Suppressor macrophage treated with lipopolysaccharide for 4 hours (primary cell): ENCODE results near the gene ITPKC.

Source experiments
- DNase-seq: peaks from one replicate; pipeline ENCODE4 v3.0.0-alpha.2; 2020

Gene ITPKC

DNA sequence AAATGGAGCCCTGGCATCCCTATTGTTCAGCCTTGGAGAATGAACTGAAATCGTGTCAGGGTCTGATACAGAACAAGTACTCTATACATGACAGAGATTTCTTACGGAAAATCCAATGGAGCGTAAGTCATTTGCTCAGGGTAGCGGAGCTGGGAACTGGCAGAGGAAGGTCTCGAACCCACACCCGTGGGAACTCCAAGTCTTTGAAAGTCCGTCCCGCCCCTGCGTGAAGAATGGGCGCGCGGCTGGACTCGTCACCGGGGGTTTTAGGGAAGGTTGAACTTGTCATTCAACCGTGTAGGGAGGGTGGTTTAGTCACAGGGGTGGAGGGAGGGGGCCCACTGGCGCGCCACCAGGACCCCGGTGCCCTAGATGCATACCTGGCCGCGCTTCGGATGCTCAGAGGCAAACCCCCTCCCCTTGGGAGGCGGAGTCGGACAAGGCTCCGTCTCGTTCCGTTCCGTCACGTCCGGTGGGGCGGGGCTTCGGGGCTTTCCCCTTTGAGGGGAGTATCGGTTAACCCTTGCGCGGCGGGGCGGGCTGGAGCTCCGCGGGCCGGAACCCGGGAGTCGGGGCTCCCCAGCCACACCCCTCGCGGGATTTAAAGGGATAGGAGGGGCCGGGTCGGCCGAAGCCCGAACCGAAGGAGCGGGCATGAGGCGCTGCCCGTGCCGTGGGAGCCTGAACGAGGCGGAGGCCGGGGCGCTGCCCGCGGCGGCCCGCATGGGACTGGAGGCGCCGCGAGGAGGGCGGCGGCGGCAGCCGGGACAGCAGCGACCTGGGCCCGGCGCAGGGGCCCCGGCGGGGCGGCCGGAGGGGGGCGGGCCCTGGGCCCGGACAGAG lies at the start of gene ITPKC, which contains the start of gene COQ8B:
Gene ITPKC (plus strand): TSS at position 631 of the 843 bp plus-strand sequence. CDS start 24 bp downstream, at position 655.
Gene COQ8B (minus strand): TSS at position 405 of the 843 bp plus-strand sequence. CDS start 2,254 bp downstream, outside the sequence.
- DNase-seq, result peak; percentile 99

DNA sequence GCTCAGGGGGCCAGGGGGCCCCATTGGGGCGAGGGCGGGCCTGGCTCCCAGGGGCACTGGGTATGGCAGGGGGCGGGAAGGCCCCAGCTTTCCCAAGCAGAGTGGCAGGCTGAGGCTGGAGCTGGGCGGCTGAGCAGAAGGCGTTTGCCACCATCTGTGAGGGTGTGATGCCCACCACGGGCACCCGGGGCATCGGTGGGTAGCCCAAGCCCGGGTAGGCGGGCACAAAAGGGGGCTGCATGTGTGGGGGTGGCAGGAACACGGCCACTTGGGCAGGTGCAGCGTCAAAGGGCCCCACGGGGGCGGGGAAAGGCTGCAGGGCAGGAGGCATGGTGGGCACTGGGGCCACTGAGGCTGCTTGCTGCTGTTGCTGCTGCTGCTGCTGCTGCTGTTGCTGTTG lies 49.3 kb upstream of the ITPKC start:
- no peak for DNase-seq

DNA sequence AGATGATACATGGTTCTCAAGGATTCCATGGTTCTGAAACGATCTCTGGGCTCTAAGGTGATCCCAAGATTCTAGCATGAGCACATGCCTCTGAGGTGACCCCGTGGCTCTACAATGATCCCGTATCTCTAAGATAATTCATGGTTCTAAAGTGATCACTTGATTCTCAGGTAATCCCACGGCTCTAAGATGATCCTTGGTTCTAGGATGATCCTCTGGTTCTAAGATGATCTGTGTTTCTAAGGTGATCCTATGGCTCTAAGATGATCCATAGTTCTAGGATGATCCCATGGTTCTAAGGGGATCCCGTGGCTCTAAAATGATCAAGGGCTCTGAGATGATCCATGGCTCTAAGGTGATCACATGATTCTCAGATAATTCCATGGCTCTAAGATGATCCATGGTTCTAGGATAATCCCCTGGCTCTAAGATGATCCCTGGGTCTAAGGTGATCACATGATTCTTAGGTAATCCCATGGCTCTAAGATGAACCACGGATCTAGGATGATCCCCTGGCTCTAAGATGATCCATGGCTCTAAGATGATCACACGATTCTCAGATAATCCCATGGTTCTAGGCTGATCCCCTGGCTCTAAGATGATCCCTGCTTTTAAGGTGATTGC lies 47.8 kb upstream of the ITPKC start:
- no peak for DNase-seq

DNA sequence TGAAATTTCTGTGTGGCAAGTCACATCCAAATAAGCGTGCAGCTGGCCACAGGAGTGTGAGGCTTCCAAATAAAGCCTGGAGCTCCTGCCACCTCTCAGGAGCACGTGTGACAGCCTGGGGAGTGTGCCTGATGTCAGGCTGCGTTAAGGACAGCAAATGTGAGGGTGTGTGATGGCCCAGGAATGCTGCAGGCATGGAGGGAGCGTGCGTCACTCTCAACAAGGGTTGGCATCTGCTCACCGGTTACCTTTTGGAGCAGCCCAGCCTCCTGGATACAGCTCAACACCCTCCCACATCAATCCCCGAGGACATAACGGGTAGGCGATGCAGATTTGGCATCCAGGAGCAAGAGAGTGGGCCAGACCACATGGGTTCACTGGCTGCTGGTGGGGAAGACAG lies 45.5 kb upstream of the ITPKC start:
- DNase-seq, result no peak

DNA sequence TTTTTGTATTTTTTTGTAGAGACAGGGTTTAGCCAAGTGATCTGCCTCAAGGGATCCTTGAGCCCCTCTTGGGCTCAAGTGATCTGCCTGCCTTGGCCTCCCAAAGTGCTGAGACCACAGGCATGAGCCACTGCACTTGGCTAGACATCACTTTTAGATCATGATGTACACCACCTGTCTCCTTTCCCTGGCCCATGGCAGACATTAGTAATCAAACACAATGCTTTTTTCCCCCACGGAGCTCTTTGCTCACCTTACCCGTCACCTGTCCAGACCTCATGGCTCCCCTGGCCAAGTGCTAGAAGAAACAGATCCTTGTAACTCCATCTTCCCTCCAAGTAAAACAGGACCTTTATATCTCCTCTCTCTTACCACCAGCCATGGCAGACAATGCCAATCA lies 44.9 kb upstream of the ITPKC start:
- no peak for DNase-seq

DNA sequence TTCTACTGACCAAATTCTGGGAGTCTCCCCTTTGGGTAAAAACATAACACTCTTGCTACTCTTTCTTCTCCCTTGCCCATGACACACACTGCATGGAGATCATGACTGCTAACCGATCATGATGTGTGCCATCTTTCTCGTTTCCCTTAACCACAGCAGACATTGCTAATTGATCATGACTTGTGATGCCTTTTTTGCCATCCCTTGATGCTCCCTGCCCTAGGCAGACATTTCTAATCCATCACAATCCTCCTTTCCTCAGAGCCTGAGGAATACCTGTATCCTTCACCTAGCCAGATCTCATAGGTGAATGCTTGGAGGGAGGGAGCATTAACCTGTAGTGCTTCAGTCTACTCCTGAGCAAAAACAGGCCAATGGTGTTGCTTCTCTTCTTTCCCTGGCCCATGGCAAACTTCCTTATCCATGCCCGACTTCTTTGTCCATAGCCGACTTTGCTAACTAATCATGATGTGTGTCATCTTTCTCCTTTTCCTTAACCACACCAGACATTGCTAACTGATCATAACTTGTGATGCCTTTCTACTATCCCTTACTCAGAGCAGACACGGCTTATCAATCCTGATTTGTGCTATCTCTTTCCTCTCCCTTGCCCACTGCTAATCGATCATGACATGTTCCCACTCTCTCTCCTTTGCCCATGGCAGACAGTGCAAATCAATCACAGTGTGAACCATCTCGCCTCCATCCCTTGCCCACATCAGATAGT lies 44.2 kb upstream of the ITPKC start:
- no peak for DNase-seq

DNA sequence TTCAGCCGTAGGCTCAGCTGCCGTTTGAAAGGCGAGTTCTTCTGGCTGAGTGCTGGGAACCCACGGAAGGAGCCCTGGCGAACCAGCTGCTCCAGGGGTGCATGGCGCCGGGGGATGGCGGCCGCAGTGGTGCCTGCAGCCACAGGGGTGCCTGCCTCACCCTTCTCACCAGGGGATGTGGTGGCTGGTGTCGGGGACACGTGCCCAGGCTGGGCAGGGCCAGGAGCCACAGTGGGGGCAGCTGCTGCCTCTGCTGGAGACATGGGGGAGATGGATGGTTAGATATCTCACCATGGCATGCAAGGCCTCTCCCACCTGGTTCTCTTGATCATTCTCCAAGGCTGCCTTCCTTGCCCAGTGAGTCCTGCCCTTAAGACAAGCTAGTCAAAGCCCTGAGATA lies 43.5 kb upstream of the ITPKC start:
- no peak for DNase-seq

DNA sequence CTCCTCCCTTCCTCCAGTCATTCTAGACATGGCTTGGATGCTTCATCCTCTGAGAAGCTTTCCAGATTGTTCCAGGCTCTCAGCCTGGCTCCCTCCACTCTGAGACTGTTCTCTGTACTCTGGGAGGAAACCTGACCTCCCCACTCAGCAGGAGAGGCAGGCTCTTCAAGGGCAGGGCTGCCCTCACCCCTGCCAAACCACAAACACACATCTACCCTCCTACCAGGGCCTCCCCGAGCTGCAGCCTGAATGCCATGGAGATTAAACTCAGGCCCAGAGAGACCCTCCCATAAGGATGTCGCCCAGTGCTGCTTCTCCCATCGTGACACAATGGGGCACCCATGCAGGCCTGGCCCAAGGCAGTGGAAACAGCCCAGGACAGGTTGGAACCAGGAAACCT lies 42.6 kb upstream of the ITPKC start:
- no peak for DNase-seq

DNA sequence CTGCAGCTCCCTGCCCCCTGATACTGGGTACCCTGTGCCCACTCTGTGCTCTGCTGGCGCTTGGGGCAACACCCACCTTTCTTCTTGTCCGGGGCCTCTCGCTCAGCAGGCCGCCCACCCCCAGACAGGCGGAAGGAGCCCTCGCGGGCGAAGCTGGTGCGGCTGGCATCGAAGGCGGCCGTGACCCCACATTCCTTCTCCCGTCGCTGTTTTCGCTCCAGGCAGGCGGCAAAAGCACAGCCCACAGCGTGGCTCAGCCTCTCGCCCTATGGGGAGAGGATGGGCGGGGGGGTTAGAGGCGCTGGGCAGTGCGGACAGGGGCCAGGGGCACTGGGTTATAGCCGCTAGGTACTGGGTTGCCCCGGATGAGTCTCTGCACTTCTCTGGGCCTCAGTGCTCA lies 39.8 kb upstream of the ITPKC start:
- DNase-seq, result no peak

DNA sequence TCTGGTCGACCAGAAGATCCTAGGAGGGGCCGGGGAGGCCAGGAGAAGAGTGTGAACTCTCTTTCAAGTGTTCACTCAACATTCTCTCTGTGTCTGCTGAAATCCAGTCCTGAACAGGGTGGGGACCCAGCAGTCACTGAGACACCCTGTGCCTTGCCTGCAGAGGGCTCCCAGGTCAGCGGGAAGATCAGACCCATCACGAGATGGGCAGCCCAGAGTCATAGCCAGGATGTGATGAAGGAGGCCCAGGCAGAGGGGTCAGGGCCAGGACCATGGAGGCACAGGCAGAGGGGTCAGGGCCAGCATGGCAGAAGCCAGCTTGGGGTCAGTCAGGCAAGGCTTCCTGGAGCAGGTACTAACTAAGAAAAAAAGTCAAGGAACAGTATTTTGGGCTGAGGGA lies 35.9 kb upstream of the ITPKC start:
- no peak for DNase-seq

DNA sequence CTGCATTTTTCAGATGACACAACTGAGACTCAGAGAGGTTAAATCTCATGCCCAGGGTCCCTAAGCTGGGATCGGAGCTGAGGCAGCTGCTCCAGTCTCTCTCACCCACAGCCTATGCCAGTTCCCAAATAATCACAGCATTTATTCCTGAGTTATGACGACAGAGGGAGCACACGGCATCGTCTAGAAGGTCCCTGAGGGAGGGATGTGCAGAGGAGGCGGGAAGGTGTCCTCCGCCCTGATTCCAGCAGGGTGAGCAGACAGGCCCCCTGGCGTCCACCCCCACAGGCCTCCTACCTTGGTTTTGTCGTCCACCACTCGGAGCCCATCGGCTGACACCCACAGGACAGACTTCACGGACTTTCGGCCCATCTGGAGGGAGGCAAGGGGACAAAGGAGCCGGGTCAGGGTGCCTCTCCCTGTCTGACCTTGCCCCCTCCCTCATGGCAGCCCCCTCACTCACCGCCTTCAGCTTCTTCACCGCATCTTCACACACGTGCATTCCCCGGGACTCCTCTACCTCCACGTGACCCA lies 34.4 kb upstream of the ITPKC start:
- DNase-seq, result no peak

DNA sequence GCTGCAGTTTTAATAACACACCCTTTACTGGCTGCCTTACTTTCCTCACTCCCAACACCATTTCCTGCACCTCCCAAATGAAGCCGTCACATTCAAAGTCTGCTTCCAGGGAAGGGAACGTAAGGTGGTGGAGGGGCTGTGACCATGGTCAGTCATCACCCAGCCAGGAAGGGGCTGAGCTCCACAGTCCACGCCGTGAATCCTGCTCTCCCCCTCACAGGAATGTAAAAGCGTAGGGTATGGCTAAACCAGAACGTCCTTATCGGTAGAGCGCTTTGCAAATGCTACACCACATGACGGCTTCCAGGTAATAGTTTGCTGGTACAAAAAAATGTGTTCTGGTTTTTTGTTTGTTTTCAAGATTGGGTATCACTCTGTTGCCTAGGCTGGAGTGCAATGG lies 33.5 kb upstream of the ITPKC start:
- DNase-seq, result no peak

DNA sequence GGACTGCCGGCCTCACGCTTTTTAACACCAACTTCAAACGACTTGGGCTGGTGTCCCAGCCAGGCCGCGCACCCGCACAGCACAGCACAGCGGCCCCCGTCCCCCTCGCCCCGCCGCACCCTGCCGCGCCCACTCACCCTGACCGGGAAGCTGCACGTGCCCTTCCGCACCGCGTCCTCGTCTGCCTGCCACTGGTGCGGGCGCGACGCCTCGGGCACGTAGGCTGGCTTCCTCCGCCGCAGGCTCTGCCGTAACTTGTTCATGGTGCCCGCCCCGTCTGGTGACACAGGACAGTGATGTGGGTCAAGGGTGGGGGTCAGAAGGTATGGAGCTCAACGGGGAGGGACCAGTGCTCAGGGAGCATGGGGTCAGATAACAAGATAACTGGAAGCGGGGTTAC lies 32.6 kb upstream of the ITPKC start:
- DNase-seq, result no peak

DNA sequence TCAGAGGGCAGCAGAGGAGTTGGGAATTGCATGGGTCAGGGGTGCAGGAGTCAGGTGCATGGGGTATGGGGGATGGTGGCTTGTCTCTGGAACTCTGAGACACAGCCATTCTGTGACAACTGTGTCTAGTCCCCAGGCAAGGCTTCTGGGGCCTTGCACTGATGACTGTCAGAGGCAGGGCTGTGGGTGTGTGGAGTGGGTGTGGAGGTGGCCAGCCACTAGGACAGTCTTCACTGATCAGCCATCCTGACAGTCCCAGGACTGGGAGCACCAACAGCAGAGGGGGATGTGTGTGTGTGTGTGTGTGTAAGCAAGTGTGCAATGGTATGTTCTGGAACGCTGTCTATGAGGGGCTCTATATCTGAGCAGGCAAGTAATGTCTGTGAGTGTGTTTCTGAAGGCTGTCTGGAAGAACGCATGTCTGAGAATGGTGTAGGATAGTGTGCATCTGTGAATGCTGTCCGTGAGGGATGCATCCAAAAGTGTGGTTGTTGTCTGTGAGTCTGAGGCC lies 31.8 kb upstream of the ITPKC start:
- DNase-seq, result no peak

DNA sequence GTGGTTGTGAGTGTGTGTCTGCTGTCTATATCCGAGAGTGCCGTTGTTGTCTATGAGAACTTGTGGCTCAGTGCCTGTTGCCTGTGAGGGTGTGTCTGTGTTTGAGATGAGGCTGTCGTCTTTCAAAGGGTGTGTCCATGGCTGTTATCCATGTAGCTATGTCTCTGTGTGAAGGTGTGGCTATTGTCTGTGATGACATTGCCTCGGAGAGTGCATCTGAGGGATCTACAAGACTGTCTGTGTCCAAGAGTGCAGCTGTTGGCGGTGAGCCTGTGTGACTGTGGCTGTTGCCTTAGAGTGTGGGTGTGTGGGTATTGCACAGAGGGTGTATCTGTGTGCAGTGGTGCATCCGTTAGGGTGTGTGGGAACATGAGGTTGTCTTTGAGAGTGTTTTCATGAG lies 31.3 kb upstream of the ITPKC start:
- DNase-seq, result no peak

DNA sequence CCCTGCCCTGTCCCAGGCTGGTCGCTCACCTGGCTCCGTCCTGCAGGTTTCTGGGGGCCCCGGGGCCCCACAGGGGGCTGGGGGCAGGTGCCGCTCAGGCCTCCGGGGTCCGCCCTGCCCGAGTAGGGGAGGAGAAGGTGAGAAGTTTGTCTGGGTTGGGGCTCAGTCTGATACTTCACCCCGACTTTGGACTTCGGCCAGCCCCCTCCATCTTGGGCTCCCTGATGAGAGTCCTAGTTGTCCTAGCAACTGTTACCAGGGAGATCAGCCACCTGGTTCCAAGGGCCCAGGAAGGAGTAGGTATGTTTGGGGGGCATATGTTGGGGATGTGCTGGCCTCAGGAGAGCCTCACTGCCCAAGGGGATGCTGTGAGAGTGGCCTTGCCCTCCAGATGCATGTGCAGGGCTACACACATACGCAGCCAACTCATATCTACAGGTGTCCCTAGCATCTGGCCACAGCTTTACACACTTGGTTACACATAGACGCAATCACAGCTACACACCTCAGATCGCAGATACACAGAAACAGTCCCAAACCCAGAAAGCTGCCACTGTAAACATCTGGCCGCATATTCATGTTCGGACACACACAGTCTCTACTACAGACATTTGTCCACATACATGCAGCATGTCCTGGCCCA lies 29.9 kb upstream of the ITPKC start:
- DNase-seq, result no peak

DNA sequence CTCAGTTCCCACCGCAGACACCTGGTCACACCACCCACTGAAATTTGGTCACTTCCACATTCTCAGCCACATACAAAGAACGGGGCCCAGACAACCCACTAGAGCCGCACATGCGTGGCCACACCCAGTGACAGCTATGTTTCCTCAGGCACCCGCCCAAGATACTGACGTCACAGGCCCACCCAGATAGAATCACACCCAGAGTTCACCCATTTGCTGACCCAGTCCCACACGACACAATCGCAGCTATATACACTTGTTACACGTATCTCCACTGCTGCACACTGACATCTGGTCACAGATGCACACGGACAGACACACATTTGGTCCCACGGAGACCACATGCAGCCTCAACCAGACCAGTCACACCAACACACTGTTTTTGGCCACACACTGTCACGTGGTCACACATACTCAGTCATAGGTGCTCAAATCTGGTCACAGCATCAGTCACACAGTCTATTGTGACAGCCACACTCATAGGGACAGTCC lies 29.3 kb upstream of the ITPKC start:
- DNase-seq, result peak; percentile 32

DNA sequence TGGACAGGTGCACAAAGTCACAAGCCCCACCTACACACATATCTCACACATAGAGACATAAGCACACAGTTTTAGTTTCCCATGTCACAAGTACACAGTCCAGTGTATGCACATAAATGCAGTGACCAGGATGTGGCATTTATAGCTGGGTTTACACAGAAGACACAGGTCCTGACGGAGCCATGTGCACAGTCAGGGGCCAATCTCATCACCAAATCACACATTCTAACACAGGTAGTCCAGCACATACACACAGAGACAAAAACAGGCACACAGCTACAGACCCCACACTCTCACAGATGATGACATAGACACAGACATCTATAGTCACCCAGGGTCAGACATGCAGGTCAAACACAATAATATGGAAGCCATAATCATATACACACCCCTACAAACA lies 28.6 kb upstream of the ITPKC start:
- DNase-seq, result no peak

DNA sequence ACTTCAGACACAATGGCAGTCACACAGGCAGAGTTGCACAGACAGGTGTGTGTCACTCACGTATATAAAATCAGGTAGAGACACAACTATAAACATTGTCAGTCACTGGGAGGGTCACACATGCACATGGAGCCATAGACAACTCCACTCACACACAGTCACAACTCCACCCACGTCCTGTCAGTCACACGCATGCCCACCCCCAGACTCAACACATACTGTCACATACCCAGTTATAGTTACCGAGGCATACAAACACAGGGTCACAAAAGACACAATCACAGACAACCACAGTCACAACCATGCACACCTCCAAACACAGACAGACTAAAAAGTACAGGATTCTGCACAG lies 27.9 kb upstream of the ITPKC start:
- no peak for DNase-seq

DNA sequence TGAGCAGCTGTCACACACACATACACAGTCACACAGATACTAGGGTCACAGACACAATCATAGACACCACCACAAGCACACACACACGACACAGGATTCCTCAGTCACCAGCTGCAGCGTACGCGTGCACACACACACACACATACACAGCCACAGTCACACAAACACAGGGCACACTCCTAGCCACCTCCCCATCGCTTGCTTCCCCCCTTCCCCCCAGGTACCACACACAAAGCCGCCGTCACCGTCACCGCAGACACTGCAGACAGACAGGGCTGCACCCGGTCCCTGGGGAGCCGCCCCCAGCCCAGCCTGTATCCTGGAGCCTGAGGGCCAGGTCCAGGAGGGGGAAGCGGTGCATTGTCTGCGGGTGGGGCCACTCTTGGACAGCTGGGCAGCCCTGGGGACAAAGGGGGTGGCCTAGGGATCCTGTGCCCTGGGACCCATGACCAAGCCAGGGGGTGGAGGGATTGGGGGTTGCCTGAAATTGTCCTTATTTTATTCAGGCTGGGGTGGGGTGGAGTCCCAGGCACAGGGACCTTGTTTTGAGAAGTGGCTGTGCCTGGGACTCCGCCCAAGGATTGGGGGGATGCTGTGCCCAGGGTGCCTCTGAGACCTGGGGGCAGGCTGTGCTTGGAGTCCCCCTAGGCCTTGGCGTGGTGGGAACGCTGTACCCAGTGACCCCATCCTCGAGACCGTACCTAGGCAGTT lies 27.4 kb upstream of the ITPKC start:
- DNase-seq, result no peak

DNA sequence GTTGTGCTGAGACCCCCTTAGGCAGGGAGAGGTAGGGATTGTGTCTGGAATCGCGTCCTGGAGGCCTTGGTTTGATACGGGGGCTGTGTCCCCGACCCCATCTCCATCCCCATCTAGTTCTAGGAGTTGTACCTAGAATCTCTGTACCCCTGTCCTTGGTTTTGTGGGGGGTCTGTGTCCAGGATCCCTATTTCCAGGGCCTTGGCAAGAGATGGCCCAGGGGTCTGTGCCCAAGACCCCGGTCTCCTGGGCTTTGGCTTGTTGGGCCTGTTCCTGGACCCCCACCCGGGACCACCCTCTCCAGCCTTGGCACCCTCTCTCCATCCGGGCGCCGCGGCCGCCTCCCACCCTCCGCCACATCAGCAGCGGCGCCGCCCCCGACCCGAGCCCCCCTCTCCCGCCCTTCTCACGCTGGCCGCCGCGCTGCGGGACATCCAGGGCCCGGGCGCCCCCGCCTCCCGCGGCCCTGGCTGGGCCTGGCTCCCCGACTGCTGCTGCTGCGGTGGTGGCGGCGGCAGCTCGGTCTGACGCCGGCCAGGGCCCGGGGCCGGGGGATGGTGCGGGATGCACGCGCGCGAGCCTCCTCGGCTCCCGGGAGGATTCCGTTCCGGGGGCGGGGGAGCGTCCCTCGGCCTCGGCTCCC lies 26.7 kb upstream of the ITPKC start, which contains the start of gene NUMBL:
Gene NUMBL (minus strand): TSS at position 602 of the 643 bp plus-strand sequence. CDS start 168 bp downstream, at position 434.
- no peak for DNase-seq
